Measurements from ENCODE around the gene MCOLN2. TPM values are rescaled to one million over a fixed set of nuclear protein-coding genes. Genes with fewer than 3 reads are reported as not detected.
"Not testable (repeated sequence)": the region's sequence is repeated elsewhere in the genome, so short reads cannot be mapped to it uniquely, and the experiment has no call there.

MCOLN2 gene
- total and polyA plus RNA-seq, 4 experiments from 2014 or later, result 6.4 to 20.3 (median 14.3) TPM

GRCh38 chr1:84908746-84909464 lies 88.0 kb downstream of the MCOLN2 start:
- H3K4me1 Mint-ChIP-seq; H3K27ac Mint-ChIP-seq; H3K4me3 ChIP-seq (ENCODE audit: low read length in 2 of 2); CTCF ChIA-PET (ENCODE audit: partially characterized antibody); POLR2A ChIA-PET (ENCODE audit: partially characterized antibody); H3K36me3 ChIP-seq (ENCODE audit: insufficient read depth, low read length); H3K27ac ChIP-seq (ENCODE audit: low read depth, low read length); intact Hi-C loops (cut with micrococcal nuclease); H3K4me1 ChIP-seq (ENCODE audit: insufficient read depth, low read length); DNase-seq; H3K27me3 ChIP-seq (ENCODE audit: insufficient read depth, low read length); H3K9me3 Mint-ChIP-seq; H3K4me3 Mint-ChIP-seq; H3K9me3 ChIP-seq (ENCODE audit: control insufficient read depth in 1 of 2, low read length in 2 of 2); H3K27me3 Mint-ChIP-seq; H3K36me3 Mint-ChIP-seq: not testable (repeated sequence)

- no peaks in the 10 kb centered on the region for H3K4me1 ChIP-seq (ENCODE audit: insufficient read depth, low read length)
- CTCF ChIA-PET (ENCODE audit: partially characterized antibody), result no interaction called here
- H3K27ac ChIP-seq (ENCODE audit: low read depth, low read length), result no peak overlapping the region
- no peaks in the 10 kb centered on the region for H3K27me3 ChIP-seq (ENCODE audit: insufficient read depth, low read length)
- Mint-ChIP-seq H3K4me3 (no peak overlapping the region), H3K4me1 (no peaks in the 10 kb centered on the region), H3K27ac (no peak overlapping the region), H3K9me3 (peaks cover 0 to 3% (median 1%) of the 10 kb centered on the region in 8 donors), H3K27me3 (peaks cover 0 to 8% of the 10 kb centered on the region in 2 donors), H3K36me3 (peaks cover 0 to 2% of the 10 kb centered on the region in 2 donors)
- H3K9me3 ChIP-seq (ENCODE audit: control insufficient read depth in 1 of 2, low read length in 2 of 2), result no peaks in the 10 kb centered on the region
- H3K4me3 ChIP-seq (ENCODE audit: low read length in 2 of 2), result no peak overlapping the region
- POLR2A ChIA-PET (ENCODE audit: partially characterized antibody), result no interaction called here
- no peak for DNase-seq
- intact Hi-C loops (cut with micrococcal nuclease), result no loop called here
- H3K36me3 ChIP-seq (ENCODE audit: insufficient read depth, low read length), result no peaks in the 10 kb centered on the region
These were observed 89.7 kb downstream of the MCOLN2 start for GRCh38 chr1:84907095-84907827.

DNA sequence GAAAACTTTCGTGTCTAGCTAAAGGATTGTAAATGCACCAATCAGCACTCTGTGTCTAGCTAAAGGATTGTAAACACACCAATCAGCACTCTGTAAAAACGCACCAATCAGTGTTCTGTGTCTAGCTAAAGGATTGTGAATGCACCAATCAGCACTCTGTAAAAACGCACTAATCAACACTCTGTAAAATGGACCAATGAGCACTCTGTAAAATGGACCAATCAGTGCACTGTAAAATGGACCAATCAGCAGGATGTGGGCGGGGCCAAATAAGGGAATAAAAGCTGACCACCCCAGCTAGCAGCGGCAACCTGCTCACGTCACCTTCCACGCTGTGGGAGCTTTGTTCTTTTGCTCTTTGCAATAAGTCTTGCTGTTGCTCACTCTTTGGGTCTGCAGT lies 94.2 kb downstream of the MCOLN2 start:
- CTCF ChIA-PET (ENCODE audit: partially characterized antibody); H3K27me3 ChIP-seq (ENCODE audit: insufficient read depth, low read length); H3K36me3 ChIP-seq (ENCODE audit: insufficient read depth, low read length); H3K27ac Mint-ChIP-seq; H3K4me3 Mint-ChIP-seq; H3K27ac ChIP-seq (ENCODE audit: low read depth, low read length); H3K9me3 Mint-ChIP-seq; H3K9me3 ChIP-seq (ENCODE audit: control insufficient read depth in 1 of 2, low read length in 2 of 2); intact Hi-C loops (cut with micrococcal nuclease); H3K36me3 Mint-ChIP-seq; H3K4me1 ChIP-seq (ENCODE audit: insufficient read depth, low read length); DNase-seq; POLR2A ChIA-PET (ENCODE audit: partially characterized antibody); H3K27me3 Mint-ChIP-seq; H3K4me3 ChIP-seq (ENCODE audit: low read length in 2 of 2); H3K4me1 Mint-ChIP-seq: not testable (repeated sequence)

DNA sequence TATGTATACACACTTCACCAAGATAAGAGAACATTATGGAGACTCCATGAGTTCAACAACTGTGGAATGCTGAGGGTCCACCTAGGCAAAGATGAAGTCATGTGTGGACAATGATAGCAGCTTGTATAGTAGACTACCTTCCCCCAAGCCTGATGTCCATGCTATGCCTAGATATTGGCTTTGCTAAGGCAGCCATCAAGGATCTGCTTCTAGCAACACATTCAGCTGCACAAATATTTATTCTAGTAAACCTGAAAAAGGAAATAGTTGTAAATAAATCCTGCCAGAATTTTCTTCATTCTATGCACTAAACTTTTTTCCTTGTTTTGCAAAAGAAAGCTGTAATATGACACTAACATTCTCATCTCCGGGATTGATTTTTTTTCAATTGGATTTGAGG lies 96.9 kb downstream of the MCOLN2 start:
- Mint-ChIP-seq H3K4me3 (no peak overlapping the region), H3K36me3 (peaks cover 0 to 5% of the 10 kb centered on the region in 2 donors), H3K27ac (no peak overlapping the region), H3K27me3 (peaks cover 3 to 11% of the 10 kb centered on the region in 2 donors), H3K4me1 (no peaks in the 10 kb centered on the region), H3K9me3 (peaks cover 0 to 5% (median 3%) of the 10 kb centered on the region in 8 donors)
- H3K4me1 ChIP-seq (ENCODE audit: insufficient read depth, low read length), result no peaks in the 10 kb centered on the region
- ChIA-PET CTCF (ENCODE audit: partially characterized antibody) (no interaction called here), POLR2A (ENCODE audit: partially characterized antibody) (no interaction called here)
- intact Hi-C loops (cut with micrococcal nuclease), result no loop called here
- no peak overlapping the region for H3K4me3 ChIP-seq (ENCODE audit: low read length in 2 of 2)
- no peak overlapping the region for H3K27ac ChIP-seq (ENCODE audit: low read depth, low read length)
- H3K36me3 ChIP-seq (ENCODE audit: insufficient read depth, low read length), result no peaks in the 10 kb centered on the region
- H3K27me3 ChIP-seq (ENCODE audit: insufficient read depth, low read length), result no peaks in the 10 kb centered on the region
- DNase-seq, result no peak
- no peaks in the 10 kb centered on the region for H3K9me3 ChIP-seq (ENCODE audit: control insufficient read depth in 1 of 2, low read length in 2 of 2)

GRCh38 chr1:84896279-84896678 lies 100.6 kb downstream of the MCOLN2 start:
- Mint-ChIP-seq H3K9me3 (peaks cover 0 to 2% (median 0%) of the 10 kb centered on the region in 8 donors), H3K36me3 (no peaks in the 10 kb centered on the region), H3K4me1 (peaks cover 5 to 20% (median 15%) of the 10 kb centered on the region in 4 donors), H3K27me3 (peaks cover 24 to 25% of the 10 kb centered on the region in 2 donors), H3K4me3 (no peak overlapping the region), H3K27ac (peak overlapping the region in 1 of 7 donors; percentile 15)
- H3K27ac ChIP-seq (ENCODE audit: low read depth, low read length), result no peak overlapping the region
- CTCF ChIA-PET (ENCODE audit: partially characterized antibody), result no interaction called here
- intact Hi-C loops (cut with micrococcal nuclease), result no loop called here
- H3K9me3 ChIP-seq (ENCODE audit: control insufficient read depth in 1 of 2, low read length in 2 of 2), result no peaks in the 10 kb centered on the region
- H3K36me3 ChIP-seq (ENCODE audit: insufficient read depth, low read length), result no peaks in the 10 kb centered on the region
- POLR2A ChIA-PET (ENCODE audit: partially characterized antibody), result no interaction called here
- H3K27me3 ChIP-seq (ENCODE audit: insufficient read depth, low read length), result no peaks in the 10 kb centered on the region
- H3K4me1 ChIP-seq (ENCODE audit: insufficient read depth, low read length), result peaks cover 11% of the 10 kb centered on the region
- H3K4me3 ChIP-seq (ENCODE audit: low read length in 2 of 2), result no peak overlapping the region
- DNase-seq, result no peak

DNA sequence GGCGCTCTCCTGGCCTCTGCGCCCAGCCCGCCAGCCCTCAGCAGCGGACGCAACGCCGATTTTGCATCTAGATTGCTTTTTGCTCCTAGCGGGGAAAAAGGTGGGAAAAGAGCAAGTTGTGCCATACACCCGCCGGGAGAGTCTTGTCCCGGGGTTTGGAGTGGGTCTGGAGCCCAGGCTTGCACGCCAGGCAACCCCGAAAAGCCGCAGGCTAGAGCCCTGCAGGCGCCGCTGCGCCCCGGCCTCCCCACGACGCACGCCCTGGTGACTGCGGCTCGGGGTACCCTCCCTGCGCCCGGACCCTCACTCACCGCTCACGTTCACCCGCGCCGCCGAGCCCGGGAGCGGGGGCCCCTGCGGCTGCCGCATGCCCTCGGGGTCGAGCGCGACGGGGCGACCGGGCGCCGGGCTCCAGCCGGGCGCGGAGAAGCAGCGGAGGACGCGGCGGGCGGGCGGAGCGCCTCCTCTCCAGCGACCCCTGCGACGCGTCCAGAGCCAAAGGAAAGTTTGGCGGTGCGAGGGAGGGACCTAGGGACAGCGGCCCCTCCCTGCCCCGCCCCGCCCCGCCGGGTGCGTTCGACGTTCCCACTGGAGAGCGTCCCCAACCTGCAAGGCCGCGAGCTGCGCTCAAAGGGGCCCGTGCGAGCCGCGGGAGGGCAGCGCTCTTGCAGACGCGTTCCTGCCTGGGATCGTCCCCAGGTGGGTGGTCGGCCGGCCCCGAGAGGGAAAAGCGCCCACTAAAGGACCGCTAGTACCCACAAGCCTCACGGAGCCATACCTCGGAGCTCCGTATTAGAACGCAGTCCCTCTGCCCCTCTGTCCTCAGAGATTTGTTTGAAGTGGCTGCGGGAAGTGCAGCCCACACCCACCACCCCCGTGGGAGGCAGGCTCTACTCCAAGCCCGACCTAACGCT lies 104.0 kb downstream of the MCOLN2 start, which contains the start of gene LPAR3:
LPAR3 (minus strand) TSS at position 502 of the 914 bp plus-strand sequence. CDS start 27,086 bp downstream, outside the sequence.
- intact Hi-C loops (cut with micrococcal nuclease), result no loop called here
- Histone ChIP-seq H3K36me3 (ENCODE audit: insufficient read depth, low read length) (no peaks in the 10 kb centered on the region), H3K27ac (ENCODE audit: low read depth, low read length) (no peak within 1 kb of the TSS), H3K4me1 (ENCODE audit: insufficient read depth, low read length) (peaks cover 26% of the 10 kb centered on the region), H3K9me3 (ENCODE audit: control insufficient read depth in 1 of 2, low read length in 2 of 2) (no peaks in the 10 kb centered on the region), H3K4me3 (ENCODE audit: low read length in 2 of 2) (peak within 1 kb of the TSS in 1 of 2 donors; percentile 32), H3K27me3 (ENCODE audit: insufficient read depth, low read length) (no peaks in the 10 kb centered on the region)
- ChIA-PET CTCF (ENCODE audit: partially characterized antibody) (no interaction called here), POLR2A (ENCODE audit: partially characterized antibody) (no interaction called here)
- Mint-ChIP-seq H3K27me3 (peaks cover 17 to 26% of the 10 kb centered on the region in 2 donors), H3K36me3 (no peaks in the 10 kb centered on the region), H3K4me3 (peak within 1 kb of the TSS; percentile 75 to 93 (median 86)), H3K27ac (peak within 1 kb of the TSS in 3 of 7 donors; percentile 43 to 57 (median 52)), H3K9me3 (peaks cover 0 to 2% (median 0%) of the 10 kb centered on the region in 8 donors), H3K4me1 (peaks cover 15 to 51% (median 26%) of the 10 kb centered on the region in 4 donors)
- DNase-seq, result peak in 2 of 5 donors; percentile 16 to 28

DNA sequence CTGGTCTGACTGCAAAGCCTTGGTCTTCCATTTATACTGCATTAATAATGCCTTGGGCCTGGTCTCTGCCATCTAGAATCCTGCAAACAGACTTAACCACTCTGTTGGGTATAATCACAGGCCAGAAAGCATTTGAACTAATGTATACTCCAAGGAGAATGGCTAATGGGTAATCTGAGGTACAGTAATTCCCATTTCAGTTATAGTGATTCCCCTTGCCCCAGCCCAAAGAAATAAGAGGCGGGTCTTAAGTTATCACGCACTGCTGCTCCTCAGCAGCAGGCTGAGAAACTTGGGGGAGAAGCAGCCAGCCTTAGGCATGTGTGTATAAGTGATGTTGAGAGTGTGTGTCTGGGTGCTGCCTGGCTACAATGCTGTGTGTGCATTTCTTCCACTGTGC lies 106.3 kb downstream of the MCOLN2 start:
- Histone ChIP-seq H3K27ac (ENCODE audit: low read depth, low read length) (no peak overlapping the region), H3K9me3 (ENCODE audit: control insufficient read depth in 1 of 2, low read length in 2 of 2) (no peaks in the 10 kb centered on the region), H3K36me3 (ENCODE audit: insufficient read depth, low read length) (no peaks in the 10 kb centered on the region), H3K4me1 (ENCODE audit: insufficient read depth, low read length) (peaks cover 26% of the 10 kb centered on the region), H3K4me3 (ENCODE audit: low read length in 2 of 2) (no peak overlapping the region), H3K27me3 (ENCODE audit: insufficient read depth, low read length) (no peaks in the 10 kb centered on the region)
- ChIA-PET POLR2A (ENCODE audit: partially characterized antibody) (no interaction called here), CTCF (ENCODE audit: partially characterized antibody) (no interaction called here)
- Mint-ChIP-seq H3K27me3 (peaks cover 14 to 26% of the 10 kb centered on the region in 2 donors), H3K27ac (peak overlapping the region in 1 of 7 donors; percentile 34), H3K9me3 (peaks cover 0 to 2% (median 0%) of the 10 kb centered on the region in 8 donors), H3K4me3 (peak overlapping the region in 2 of 8 donors; percentile 11 to 13), H3K36me3 (no peaks in the 10 kb centered on the region), H3K4me1 (peaks cover 19 to 53% (median 28%) of the 10 kb centered on the region in 4 donors)
- DNase-seq, result no peak
- intact Hi-C loops (cut with micrococcal nuclease), result loop anchor here (2.0 kb wide), 1 partner anchor 36 kb away; no protein-coding TSS in a partner anchor

All from CD4-positive, alpha-beta memory T cell (primary cell).